SIG-M5 treated with dmso at 0.1 percent for 504 hours (cell line): ENCODE measurements around the gene TCTN3.
"Not testable (repeated sequence)": the region's sequence is repeated elsewhere in the genome, so short reads cannot be mapped to it uniquely, and the experiment has no call there.

Experiments
- DNase-seq: peaks from one replicate; lab custom pipeline; 2025; ENCODE audit not compliant: unreplicated experiment; lab: John Stamatoyannopoulos, UW

TCTN3 gene

DNA sequence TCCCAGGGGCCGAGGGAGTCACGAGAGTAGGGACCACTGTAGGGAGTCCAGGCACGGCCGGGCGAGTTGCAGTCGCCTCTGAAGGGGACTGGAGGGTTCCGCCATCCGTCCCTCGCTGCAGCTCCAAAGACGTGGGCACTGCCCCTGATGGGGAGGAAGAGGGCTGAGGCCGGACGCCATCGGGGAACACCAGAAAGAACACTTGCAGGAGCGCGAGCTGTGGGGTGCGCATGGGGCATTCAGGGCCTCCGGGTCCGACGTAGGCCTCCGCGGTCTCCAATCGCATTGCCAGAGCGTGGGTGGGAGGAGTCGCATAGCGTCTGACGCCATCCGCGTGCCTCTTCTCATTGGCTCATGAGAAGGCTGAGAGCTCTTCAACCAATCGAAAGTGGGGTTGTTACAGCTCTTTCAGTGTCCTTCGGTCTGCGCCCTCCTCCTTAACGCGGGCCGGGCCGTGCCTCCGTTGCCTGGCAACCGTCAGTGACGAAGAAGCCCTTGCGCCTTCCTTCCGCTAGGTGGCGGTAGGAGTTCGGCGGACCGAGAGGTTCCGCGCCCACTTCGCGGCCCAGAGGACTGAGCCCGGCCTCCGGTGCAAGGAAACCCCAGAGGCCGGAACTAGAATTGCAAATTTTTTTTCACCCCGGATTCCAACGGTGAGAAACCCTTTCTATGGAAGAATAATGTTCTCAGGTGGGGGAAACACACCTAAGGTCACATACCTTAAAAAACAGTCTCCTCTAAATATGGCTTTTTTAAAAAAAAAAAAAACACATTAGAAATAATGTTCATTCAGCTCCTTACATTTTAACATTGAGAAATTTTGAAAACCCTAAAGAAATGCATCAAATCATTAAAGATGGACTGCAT is at the start of gene TCTN3:
Gene TCTN3 (minus strand): TSS at position 260 of the 867 bp plus-strand sequence. CDS start 28 bp downstream, at position 232.
- DNase-seq = peak; percentile 97

- DNase-seq = no peak
Measured at GRCh38 chr10:95742962-95743535, 49.3 kb upstream of the TCTN3 start.

DNA sequence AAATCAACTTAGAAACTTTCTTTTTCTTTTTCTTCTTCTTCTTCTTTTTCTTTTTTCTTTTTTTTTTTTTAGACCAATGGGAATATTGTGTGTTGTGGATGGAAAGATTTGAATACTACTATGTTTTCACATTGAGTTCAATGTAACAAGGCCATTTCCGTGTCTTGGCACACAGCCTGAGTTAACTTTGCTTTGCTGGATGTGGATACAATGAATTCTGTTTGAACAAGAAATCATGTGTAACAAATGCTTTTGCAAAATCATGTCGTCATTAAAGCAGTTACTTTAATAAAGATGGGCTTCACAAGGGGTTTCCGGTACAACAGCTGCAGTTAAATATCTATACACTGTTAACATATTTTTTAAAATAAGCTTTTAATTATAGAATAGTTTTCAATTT is 48.8 kb upstream of the TCTN3 start:
- no peak for DNase-seq

- no peak for DNase-seq
Measured at GRCh38 chr10:95741807-95742467, 48.2 kb upstream of the TCTN3 start.

GRCh38 chr10:95739056-95739455 is 45.3 kb upstream of the TCTN3 start:
- DNase-seq = no peak

GRCh38 chr10:95732907-95733306 is 39.2 kb upstream of the TCTN3 start:
- not testable (repeated sequence) for DNase-seq

GRCh38 chr10:95730233-95730632 is 36.5 kb upstream of the TCTN3 start:
- no peak for DNase-seq

GRCh38 chr10:95729323-95730055 is 35.8 kb upstream of the TCTN3 start:
- DNase-seq = no peak

GRCh38 chr10:95728526-95728925 is 34.8 kb upstream of the TCTN3 start:
- DNase-seq = peak; percentile 8

- DNase-seq = not testable (repeated sequence)
Measured at GRCh38 chr10:95722496-95722895, 28.8 kb upstream of the TCTN3 start.

GRCh38 chr10:95720745-95721144 is 27.0 kb upstream of the TCTN3 start:
- DNase-seq = peak; percentile 22

DNA sequence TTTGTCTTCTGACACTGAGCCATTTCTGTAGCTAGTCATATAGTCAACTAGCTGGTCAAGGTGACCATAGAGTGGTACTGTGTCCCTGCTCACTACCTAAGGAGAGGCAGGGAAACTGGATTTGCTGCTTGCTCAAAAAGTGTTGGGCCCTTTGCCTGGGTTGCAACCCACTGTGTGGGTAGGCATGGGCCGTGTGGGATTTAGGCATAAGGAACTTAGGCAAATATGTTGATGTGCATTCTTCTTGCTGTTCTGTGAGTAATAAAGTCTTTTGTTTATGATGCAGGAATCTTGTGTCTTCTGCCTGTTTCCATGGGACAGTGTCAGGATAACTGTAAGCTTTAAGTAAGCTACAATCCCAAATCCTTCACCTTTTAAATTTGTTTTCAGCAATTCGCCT is 23.1 kb upstream of the TCTN3 start:
- DNase-seq = no peak

- no peak for DNase-seq
Measured at GRCh38 chr10:95716466-95716865, 22.7 kb upstream of the TCTN3 start.

DNA sequence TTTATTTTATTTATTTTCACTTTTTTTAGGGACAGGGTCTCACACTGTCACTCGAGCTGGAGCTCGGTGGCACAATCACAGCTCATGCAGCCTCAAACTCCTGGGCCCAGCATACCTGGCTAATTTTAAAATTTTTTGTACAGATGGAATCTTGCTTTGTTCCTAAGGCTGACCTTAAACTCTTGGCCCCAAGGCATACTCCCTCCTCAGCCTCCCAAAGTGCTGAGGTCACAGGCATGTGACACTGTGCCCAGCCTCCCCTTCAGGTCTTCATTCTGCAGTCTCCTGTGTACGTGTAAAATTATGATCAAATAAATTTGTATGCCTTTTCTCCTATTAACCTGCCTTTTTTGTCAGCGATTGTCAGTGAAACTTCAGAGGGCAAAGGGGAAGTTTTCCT is 17.8 kb upstream of the TCTN3 start:
- no peak for DNase-seq

DNA sequence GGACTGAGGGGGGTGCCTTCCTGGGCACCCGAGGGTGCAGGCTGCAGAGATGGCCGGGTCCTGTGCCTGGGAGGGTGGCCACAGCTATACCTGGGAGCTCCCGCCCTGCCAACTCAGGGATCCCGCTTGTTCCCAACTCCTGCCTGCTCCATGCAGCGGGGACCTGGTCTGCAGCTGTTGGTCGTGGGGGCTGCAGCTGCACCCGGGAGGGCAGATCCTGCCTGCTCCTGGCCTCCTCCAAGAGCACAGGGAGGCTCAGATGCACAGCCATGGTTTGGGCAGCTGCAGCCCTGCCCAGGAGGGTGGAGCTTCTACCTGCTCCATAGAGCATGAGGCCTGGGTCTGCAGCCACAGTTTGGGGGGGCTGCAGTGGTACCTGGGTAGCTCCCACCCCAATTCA is 13.3 kb upstream of the TCTN3 start:
- no peak for DNase-seq

DNA sequence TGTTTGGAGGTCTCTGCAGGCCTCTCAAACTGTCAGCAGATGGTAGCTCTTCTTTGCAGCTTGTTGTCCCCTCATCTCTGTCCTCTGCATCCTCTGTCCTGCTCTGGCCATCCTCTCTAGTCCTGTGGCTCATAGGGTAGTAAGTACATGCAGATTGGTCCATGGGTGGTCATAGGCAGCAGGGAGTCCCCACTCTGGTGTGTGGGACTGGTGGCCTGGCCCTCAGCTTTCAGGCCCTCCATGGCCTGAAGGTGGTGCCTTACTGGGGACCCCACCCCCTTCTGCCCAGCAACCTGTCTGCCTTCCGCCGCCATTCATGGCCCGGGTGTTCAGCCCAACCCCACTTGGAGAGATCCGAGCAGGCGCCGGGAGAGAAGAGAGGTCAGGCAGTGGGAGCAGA is 12.8 kb upstream of the TCTN3 start:
- no peak for DNase-seq

DNA sequence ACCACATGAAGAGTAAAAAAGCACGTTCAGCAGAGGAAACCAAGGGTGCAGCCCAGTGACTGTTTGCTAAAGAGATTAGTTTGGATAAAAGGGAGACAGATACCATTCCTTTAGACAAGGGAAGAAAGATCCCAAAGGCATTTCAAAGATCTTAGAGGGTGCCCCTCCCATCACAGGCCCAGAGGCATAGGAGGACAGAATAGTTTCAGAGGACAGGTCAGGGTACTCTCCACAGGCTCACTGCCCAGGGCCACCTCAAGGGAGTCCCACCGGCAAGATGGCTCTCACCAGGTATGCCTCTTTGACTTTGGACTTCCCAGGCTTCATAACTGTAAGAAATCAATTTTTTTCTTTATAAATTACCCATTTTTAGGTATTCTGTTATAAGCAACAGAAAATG is 4.7 kb upstream of the TCTN3 start:
- no peak for DNase-seq

GRCh38 chr10:95697429-95697828 is 3.7 kb upstream of the TCTN3 start:
- DNase-seq = peak; percentile 46

DNA sequence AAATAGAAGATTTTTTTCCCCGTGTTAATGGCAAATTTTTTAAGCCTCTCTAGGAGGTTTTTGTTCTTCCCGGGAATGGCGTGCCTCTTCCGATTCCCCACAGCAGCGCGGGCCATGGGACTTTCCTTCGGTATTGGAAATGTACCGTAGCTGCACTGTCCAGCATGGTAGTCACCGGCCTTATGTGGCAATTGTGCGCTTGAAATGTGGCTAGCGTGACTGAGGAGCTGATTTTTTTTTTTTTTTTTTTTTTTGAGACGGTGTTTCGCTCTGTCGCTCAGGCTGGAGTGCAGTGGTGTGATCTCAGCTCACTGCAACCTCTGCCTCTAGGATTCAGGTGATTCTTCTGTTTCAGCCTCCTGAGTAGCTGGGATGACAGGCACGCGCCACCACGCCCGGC is 938 bp upstream of the TCTN3 start:
- no peak for DNase-seq

DNA sequence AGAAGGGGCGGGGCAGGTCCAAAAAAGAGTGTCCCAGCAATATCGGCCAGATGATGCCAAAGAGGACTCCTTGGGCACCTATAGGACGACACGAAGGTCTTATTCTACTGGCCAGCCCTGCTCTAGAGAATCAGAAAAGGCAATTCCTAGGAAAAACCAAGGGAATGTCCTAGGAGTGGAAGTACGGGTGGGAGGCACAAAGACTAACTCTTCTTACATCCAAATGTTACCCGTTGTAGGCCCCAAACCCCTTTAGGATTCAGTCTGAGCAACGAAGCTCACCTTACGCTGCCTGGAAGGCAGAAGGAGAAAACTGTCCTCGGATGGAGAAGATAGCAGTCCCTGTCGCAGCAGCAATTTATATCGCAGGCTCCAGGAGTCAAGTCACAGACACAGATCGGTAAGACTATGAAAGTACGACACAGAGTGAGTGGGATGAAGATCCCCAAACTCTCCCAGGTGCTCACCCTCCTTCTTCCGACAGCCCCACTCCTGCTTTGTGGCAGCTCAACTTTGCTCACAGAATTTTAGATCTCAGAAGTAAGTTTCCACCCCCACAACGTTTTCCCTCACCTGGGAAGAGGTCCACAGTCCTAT is 558 bp downstream of the TCTN3 start:
- no peak for DNase-seq

DNA sequence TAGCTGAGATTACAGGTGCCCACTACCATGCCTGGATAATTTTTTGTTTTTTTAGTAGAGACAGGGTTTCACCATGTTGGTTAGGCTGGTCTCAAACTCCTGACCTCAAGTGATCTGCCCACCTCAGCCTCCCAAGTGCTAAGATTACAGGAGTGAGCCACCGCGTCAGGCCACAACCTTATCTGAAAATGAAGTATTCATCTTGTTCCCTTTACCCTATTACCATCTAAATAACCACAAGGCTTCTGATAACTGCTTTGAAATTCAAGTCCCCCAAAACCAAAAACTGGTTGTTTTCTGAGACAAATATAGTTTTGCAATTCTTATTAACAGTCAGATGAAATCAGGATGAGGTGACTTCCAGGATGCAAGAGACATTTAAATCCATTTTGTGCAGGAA is 2.4 kb downstream of the TCTN3 start:
- no peak for DNase-seq
